ENCODE data around the gene CDC42EP4.
"Not testable (repeated sequence)": the region's sequence is repeated elsewhere in the genome, so short reads cannot be mapped to it uniquely, and the experiment has no call there.

Gene CDC42EP4

GRCh38 chr17:73280191-73280590 is 31.6 kb downstream of the CDC42EP4 start:
- no peak for DNase-seq (ENCODE audit: low spot score)

- no peak for DNase-seq (ENCODE audit: low spot score)
These were observed 32.1 kb downstream of the CDC42EP4 start for GRCh38 chr17:73279704-73280103.

GRCh38 chr17:73278465-73279453 is 33.0 kb downstream of the CDC42EP4 start:
- no peak for DNase-seq (ENCODE audit: low spot score)

- no peak for DNase-seq (ENCODE audit: low spot score)
These were observed 33.7 kb downstream of the CDC42EP4 start for GRCh38 chr17:73278049-73278464.

GRCh38 chr17:73274490-73274889 is 37.3 kb downstream of the CDC42EP4 start:
- DNase-seq (ENCODE audit: low spot score), result no peak

GRCh38 chr17:73272906-73273218 is 38.9 kb downstream of the CDC42EP4 start:
- DNase-seq (ENCODE audit: low spot score), result no peak

GRCh38 chr17:73271072-73271471 is 40.7 kb downstream of the CDC42EP4 start:
- DNase-seq (ENCODE audit: low spot score), result no peak

- DNase-seq (ENCODE audit: low spot score), result no peak
These were observed 42.0 kb downstream of the CDC42EP4 start for GRCh38 chr17:73269791-73270190.

- DNase-seq (ENCODE audit: low spot score), result no peak
These were observed 42.5 kb downstream of the CDC42EP4 start for GRCh38 chr17:73269329-73269615.

- no peak for DNase-seq (ENCODE audit: low spot score)
These were observed 43.0 kb downstream of the CDC42EP4 start for GRCh38 chr17:73268582-73269328.

GRCh38 chr17:73267648-73268537 is 43.9 kb downstream of the CDC42EP4 start:
- DNase-seq (ENCODE audit: low spot score), result no peak

GRCh38 chr17:73266796-73267195 is 45.0 kb downstream of the CDC42EP4 start:
- no peak for DNase-seq (ENCODE audit: low spot score)

GRCh38 chr17:73265646-73266640 is 45.9 kb downstream of the CDC42EP4 start:
- DNase-seq (ENCODE audit: low spot score), result no peak

- not testable (repeated sequence) for DNase-seq (ENCODE audit: low spot score)
These were observed 47.4 kb downstream of the CDC42EP4 start for GRCh38 chr17:73264448-73264847.

- DNase-seq (ENCODE audit: low spot score), result no peak
These were observed 48.8 kb downstream of the CDC42EP4 start for GRCh38 chr17:73262676-73263642.

GRCh38 chr17:73261952-73262675 is 49.7 kb downstream of the CDC42EP4 start:
- no peak for DNase-seq (ENCODE audit: low spot score)

GRCh38 chr17:73261617-73261951 is 50.2 kb downstream of the CDC42EP4 start, which contains the start of gene CPSF4L:
Gene CPSF4L, minus strand, starts transcription at chr17:73261880. Its CDS starts 62 bp downstream, at chr17:73261818.
- no peak for DNase-seq (ENCODE audit: low spot score)

- DNase-seq (ENCODE audit: low spot score), result no peak
These were observed 54.3 kb downstream of the CDC42EP4 start for GRCh38 chr17:73257516-73257915.

- no peak for DNase-seq (ENCODE audit: low spot score)
These were observed 55.6 kb downstream of the CDC42EP4 start for GRCh38 chr17:73256220-73256619.
